H1 (cell line): ENCODE results near the gene ZNF587B. TPM values are rescaled to one million over a fixed set of nuclear protein-coding genes. Genes with fewer than 3 reads are reported as not detected.

Source experiments
- ASH2L ChIP-seq: fragments of 200-600, 300-600 bp; sonication (generic); IDR thresholded peaks from one replicate; pipeline ENCODE4 v1.7.1; 2017; ENCODE audit warnings: low read length
- BRCA1 ChIP-seq: IDR thresholded peaks from 2 replicates; pipeline ENCODE4 v1.6.1; 2012; ENCODE audit warnings: low read depth, low read length, improper control_type of control experiment
- CEBPB ChIP-seq: IDR thresholded peaks from 2 replicates; pipeline ENCODE4 v1.6.1; 2012; ENCODE audit warnings: low read depth, low read length
- CTBP2 ChIP-seq: IDR thresholded peaks from 2 replicates; pipeline ENCODE4 v1.7.0; 2011; ENCODE audit warnings: borderline replicate concordance, mild to moderate bottlenecking, moderate library complexity, mixed read lengths, low read length; ENCODE audit not compliant: insufficient read depth, insufficient read length
- EGR1 ChIP-seq: IDR thresholded peaks from 2 replicates; pipeline ENCODE4 v1.6.1; 2011; ENCODE audit warnings: low read depth, low read length, borderline replicate concordance
- HDAC6 ChIP-seq: IDR thresholded peaks from one replicate; pipeline ENCODE4 v1.7.1; 2012; ENCODE audit warnings: low read depth, mild to moderate bottlenecking, inconsistent platforms, low read length, moderate library complexity
- JUND ChIP-seq: IDR thresholded peaks from 2 replicates; pipeline ENCODE4 v1.6.1; 2011; ENCODE audit warnings: mild to moderate bottlenecking, improper control_type of control experiment, low read length
- NANOG ChIP-seq: IDR thresholded peaks from 2 replicates; pipeline ENCODE4 v1.6.1; 2011; ENCODE audit warnings: low read length, low read depth, mild to moderate bottlenecking, inconsistent platforms; ENCODE audit not compliant: insufficient read depth, poor library complexity, severe bottlenecking
- POLR2AphosphoS5 ChIP-seq: IDR thresholded peaks from 2 replicates; pipeline ENCODE4 v1.6.1; 2011; ENCODE audit warnings: low read depth, low read length
- RAD21 ChIP-seq, 2 experiments: IDR thresholded peaks in 1 of 2; conservative IDR thresholded peaks in 1 of 2; 2 replicates each; pipeline ENCODE4 v1.6.1; 2011; ENCODE audit warnings: low read depth in 2 of 2, low read length in 2 of 2, improper control_type of control experiment in 1 of 2, inconsistent platforms in 1 of 2, mild to moderate bottlenecking in 1 of 2, moderate library complexity in 1 of 2
- RBBP5 ChIP-seq: IDR thresholded peaks from 2 replicates; pipeline ENCODE4 v1.7.1; 2012; ENCODE audit warnings: low read depth, mild to moderate bottlenecking, inconsistent platforms, low read length, moderate library complexity, borderline replicate concordance
- SIN3A ChIP-seq, 2 experiments: IDR thresholded peaks in 1 of 2; conservative IDR thresholded peaks in 1 of 2; 2 replicates each; pipeline ENCODE4 v1.6.1; 2011 to 2012; ENCODE audit warnings: low read length in 2 of 2, improper control_type of control experiment in 1 of 2, low read depth in 1 of 2, mild to moderate bottlenecking in 1 of 2
- SP1 ChIP-seq: IDR thresholded peaks from 2 replicates; pipeline ENCODE4 v1.6.1; 2011; ENCODE audit warnings: low read depth, low read length
- SP2 ChIP-seq: IDR thresholded peaks from 2 replicates; pipeline ENCODE4 v1.6.1; 2012; ENCODE audit warnings: mild to moderate bottlenecking, low read length, inconsistent platforms
- SP4 ChIP-seq: IDR thresholded peaks from 2 replicates; pipeline ENCODE4 v1.6.1; 2012; ENCODE audit warnings: low read length, inconsistent platforms
- polyA plus RNA-seq, 7 experiments: library from polyadenylated mRNA; depleted of rRNA in 3 of 7; stranded (reverse) in 5 of 7; unstranded in 2 of 7; fragments of >200 nt in 5 of 7; fragments of 200-250 nt in 2 of 7; gene quantifications; 1 replicate in 5 of 7; 2 replicates in 1 of 7; 4 replicates in 1 of 7; pipeline versions ENCODE4 v1.2.1 to v1.2.3, GENCODE V29; 2011 to 2013; ENCODE audit warnings: missing spikeins in 2 of 7, mixed read lengths in 2 of 7
- total RNA-seq: library from RNA; stranded (reverse); fragmentation: NEBNext Ultra II Directional; extraction: Animal tissue kit (Norgen Biotek cat#: 25700); gene quantifications from 2 replicates; pipeline ENCODE4 v1.2.1, GENCODE V29; 2021
- TF ChIP-seq, protein P1 (sequence below): IDR thresholded peaks from 2 replicates; pipeline ENCODE4 v1.6.1; 2012; ENCODE audit warnings: inconsistent platforms
- TF ChIP-seq, protein P2 (sequence below), 3 experiments: IDR thresholded peaks; 1 replicate in 2 of 3; 2 replicates in 1 of 3; pipeline versions ENCODE4 v1.5.1 to v1.6.1; 2011; ENCODE audit warnings: low read length in 3 of 3, mild to moderate bottlenecking in 3 of 3, inconsistent platforms in 2 of 3, low read depth in 1 of 3, moderate library complexity in 1 of 3; ENCODE audit not compliant: insufficient read depth in 1 of 3; ENCODE audit errors: control extremely low read depth in 1 of 3

Gene ZNF587B
- total and polyA plus RNA-seq, 2 of the 8 experiments (the other 6 are each of a cell fraction or from before 2014, with no cell fraction given) = 13.8 to 60.1 TPM

DNA sequence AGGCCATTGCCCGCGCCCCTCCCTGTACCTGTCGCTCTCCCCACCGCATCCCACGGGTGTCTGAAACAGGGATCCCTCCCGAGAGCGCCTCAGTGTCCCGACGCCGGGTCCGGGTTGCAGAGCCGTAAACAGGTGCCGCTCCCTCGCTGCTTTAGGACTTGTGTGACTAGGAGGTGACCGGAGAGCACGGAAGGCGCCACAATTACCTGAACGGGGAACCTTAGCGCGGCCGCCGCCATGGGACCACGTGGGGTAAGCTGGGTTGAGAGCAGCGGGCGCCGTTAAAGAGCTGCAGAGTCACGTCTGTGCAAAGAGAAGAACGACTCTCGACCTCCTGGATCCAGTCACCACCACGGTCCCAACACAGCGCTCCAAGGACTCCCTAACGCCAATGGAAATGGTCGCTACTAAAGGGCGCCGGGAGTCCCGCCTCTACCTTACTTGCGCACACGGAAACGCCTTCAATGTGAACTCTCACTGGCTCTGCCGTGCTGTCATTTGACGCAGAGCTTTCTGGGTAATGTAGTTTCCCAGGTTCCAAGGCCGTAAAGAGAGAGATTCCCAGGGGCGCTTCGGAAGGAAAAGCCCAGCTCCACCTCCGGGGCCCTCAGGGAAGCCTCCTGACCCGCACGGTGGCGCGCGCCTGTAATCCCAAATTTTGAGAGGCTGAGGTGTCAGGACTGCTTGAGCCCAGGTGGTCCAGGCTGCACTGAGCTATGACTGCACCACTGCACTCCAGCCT is 15.4 kb upstream of the ZNF587B start, which contains the start of gene ZNF552 (continued):
- TF ChIP-seq SP1 = peak; percentile 92
- TF ChIP-seq, protein P1, sequence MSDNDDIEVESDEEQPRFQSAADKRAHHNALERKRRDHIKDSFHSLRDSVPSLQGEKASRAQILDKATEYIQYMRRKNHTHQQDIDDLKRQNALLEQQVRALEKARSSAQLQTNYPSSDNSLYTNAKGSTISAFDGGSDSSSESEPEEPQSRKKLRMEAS = peak; percentile 45; the same call in 1 of the 2 replicates
- no peak for TF ChIP-seq CEBPB
- peak; percentile 93 for TF ChIP-seq POLR2AphosphoS5
- peak; percentile 52 for TF ChIP-seq SP2
- TF ChIP-seq SIN3A (conservative IDR thresholded peaks at IDR 0.05 in 1 of 2, IDR thresholded peaks at IDR 0.05 in 1 of 2; ENCODE audit: low read depth in 1 of 2, low read length in 2 of 2) = peak in 1 of 2 experiments; percentile 84; a peak in 3 of 4 replicates
- TF ChIP-seq NANOG = no peak
- TF ChIP-seq CTBP2 = no peak
- TF ChIP-seq ASH2L = peak; percentile 68
- 0 out of 2 replicates have a peak, but pooled peaks have one; percentile 61 for TF ChIP-seq SP4
- peak; percentile 46; the same call in 1 of the 2 replicates for TF ChIP-seq JUND
- TF ChIP-seq, protein P2, sequence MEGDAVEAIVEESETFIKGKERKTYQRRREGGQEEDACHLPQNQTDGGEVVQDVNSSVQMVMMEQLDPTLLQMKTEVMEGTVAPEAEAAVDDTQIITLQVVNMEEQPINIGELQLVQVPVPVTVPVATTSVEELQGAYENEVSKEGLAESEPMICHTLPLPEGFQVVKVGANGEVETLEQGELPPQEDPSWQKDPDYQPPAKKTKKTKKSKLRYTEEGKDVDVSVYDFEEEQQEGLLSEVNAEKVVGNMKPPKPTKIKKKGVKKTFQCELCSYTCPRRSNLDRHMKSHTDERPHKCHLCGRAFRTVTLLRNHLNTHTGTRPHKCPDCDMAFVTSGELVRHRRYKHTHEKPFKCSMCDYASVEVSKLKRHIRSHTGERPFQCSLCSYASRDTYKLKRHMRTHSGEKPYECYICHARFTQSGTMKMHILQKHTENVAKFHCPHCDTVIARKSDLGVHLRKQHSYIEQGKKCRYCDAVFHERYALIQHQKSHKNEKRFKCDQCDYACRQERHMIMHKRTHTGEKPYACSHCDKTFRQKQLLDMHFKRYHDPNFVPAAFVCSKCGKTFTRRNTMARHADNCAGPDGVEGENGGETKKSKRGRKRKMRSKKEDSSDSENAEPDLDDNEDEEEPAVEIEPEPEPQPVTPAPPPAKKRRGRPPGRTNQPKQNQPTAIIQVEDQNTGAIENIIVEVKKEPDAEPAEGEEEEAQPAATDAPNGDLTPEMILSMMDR (IDR thresholded peaks at IDR 0.05; ENCODE audit: control extremely low read depth in 1 of 3, insufficient read depth in 1 of 3, low read depth in 1 of 3, low read length in 3 of 3) = peak in 1 of 3 experiments; percentile 2; a peak in 2 of 4 replicates
- TF ChIP-seq RAD21 (IDR thresholded peaks at IDR 0.05 in 1 of 2, conservative IDR thresholded peaks at IDR 0.05 in 1 of 2; ENCODE audit: low read depth in 2 of 2, low read length in 2 of 2) = peak in 1 of 2 experiments; percentile 27; a peak in 2 of 4 replicates
- no peak for TF ChIP-seq RBBP5
- TF ChIP-seq EGR1 = no peak
- TF ChIP-seq BRCA1 = no peak
- TF ChIP-seq HDAC6 = no peak
